GM13976 (cell line): Measurements from ENCODE around the gene CLEC16A.
A peak's percentile ranks its signal among the peaks of the same experiment; 100 is the strongest.

ENCODE experiments used
- DNase-seq: peaks from one replicate; pipeline ENCODE4 v3.0.0; 2012; ENCODE audit warnings: low spot score
- in situ Hi-C: fragments of 300-500 bp; cut with MboI; formaldehyde crosslinking; loops from one replicate; pipeline ENCODE4 v1.12.0; 2022; ENCODE audit warnings: low sequenced_read_pairs, mixed read lengths, inconsistent platforms; ENCODE audit not compliant: unreplicated experiment
- TF ChIP-seq, protein P1 (sequence below): IDR thresholded peaks from 2 replicates; pipeline ENCODE4 v1.5.1; 2012; ENCODE audit warnings: borderline replicate concordance, mild to moderate bottlenecking; ENCODE audit not compliant: insufficient read depth; ENCODE audit errors: extremely low read depth, missing control alignments, control extremely low read depth

Gene CLEC16A

DNA sequence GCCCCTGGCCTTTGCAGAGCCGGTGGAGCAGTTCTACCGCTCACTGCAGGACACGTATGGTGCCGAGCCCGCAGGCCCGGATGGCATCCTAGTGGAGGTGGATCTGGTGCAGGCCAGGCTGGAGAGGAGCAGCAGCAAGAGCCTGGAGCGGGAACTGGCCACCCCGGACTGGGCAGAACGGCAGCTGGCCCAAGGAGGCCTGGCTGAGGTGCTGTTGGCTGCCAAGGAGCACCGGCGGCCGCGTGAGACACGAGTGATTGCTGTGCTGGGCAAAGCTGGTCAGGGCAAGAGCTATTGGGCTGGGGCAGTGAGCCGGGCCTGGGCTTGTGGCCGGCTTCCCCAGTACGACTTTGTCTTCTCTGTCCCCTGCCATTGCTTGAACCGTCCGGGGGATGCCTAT, 37.9 kb upstream of the CLEC16A start:
- DNase-seq, result no peak
- TF ChIP-seq, protein P1, sequence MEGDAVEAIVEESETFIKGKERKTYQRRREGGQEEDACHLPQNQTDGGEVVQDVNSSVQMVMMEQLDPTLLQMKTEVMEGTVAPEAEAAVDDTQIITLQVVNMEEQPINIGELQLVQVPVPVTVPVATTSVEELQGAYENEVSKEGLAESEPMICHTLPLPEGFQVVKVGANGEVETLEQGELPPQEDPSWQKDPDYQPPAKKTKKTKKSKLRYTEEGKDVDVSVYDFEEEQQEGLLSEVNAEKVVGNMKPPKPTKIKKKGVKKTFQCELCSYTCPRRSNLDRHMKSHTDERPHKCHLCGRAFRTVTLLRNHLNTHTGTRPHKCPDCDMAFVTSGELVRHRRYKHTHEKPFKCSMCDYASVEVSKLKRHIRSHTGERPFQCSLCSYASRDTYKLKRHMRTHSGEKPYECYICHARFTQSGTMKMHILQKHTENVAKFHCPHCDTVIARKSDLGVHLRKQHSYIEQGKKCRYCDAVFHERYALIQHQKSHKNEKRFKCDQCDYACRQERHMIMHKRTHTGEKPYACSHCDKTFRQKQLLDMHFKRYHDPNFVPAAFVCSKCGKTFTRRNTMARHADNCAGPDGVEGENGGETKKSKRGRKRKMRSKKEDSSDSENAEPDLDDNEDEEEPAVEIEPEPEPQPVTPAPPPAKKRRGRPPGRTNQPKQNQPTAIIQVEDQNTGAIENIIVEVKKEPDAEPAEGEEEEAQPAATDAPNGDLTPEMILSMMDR, result no peak
- in situ Hi-C loops, result no loop called here

DNA sequence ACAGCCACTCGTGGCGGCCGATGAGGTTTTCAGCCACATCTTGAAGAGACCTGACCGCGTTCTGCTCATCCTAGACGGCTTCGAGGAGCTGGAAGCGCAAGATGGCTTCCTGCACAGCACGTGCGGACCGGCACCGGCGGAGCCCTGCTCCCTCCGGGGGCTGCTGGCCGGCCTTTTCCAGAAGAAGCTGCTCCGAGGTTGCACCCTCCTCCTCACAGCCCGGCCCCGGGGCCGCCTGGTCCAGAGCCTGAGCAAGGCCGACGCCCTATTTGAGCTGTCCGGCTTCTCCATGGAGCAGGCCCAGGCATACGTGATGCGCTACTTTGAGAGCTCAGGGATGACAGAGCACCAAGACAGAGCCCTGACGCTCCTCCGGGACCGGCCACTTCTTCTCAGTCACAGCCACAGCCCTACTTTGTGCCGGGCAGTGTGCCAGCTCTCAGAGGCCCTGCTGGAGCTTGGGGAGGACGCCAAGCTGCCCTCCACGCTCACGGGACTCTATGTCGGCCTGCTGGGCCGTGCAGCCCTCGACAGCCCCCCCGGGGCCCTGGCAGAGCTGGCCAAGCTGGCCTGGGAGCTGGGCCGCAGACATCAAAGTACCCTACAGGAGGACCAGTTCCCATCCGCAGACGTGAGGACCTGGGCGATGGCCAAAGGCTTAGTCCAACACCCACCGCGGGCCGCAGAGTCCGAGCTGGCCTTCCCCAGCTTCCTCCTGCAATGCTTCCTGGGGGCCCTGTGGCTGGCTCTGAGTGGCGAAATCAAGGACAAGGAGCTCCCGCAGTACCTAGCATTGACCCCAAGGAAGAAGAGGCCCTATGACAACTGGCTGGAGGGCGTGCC, 37.2 kb upstream of the CLEC16A start:
- in situ Hi-C loops, result no loop called here
- no peak for DNase-seq
- TF ChIP-seq, protein P1, result no peak

DNA sequence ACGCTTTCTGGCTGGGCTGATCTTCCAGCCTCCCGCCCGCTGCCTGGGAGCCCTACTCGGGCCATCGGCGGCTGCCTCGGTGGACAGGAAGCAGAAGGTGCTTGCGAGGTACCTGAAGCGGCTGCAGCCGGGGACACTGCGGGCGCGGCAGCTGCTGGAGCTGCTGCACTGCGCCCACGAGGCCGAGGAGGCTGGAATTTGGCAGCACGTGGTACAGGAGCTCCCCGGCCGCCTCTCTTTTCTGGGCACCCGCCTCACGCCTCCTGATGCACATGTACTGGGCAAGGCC, 36.7 kb upstream of the CLEC16A start:
- in situ Hi-C loops, result no loop called here

DNA sequence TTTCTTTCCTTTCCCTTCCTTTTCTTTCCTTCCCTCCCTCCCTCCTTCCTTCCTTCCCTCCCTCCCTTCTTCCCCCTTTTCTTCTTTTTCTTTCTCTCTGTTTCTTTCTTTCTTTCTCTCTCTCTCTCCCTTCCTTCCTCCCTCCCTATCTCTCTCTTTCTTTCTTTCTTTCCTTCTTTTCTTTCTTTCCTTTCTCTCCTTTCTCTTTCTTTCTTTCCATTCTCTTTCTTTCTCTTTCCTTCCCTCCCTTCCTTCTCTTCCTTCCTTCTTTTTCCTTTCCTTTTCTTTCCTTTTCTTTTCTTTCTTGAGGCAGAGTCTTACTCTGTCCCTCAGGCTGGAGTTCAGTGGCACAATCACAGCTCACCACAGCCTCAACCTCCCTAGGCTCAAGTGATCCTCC, 33.1 kb upstream of the CLEC16A start:
- in situ Hi-C loops, result loop anchor here (10.0 kb wide), 1 partner anchor 396 kb away; no protein-coding TSS in a partner anchor
- DNase-seq, result no peak
- TF ChIP-seq, protein P1, result no peak

More for the DNA sequence above, 36.7 kb upstream of the CLEC16A start:
- TF ChIP-seq, protein P1, result no peak
- DNase-seq, result no peak

DNA sequence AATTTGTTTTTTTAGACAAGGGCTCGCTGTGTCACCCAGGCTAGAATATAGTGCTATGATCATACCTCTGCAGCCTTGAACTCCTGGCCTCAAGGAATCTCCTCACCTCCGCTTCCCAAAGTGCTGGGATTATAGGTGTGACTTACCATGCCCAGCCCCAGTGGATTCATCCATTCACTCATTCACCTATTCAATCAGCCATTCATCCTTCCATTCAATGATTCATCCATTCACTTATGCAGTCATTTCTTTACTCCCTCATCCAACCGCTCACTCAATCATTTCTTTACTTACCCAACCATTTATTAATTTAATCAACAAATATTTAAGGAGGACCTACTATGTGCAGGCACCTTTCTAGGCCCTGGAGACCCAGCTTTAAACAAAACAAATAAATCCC, 27.8 kb upstream of the CLEC16A start:
- in situ Hi-C loops, result loop anchor here (10.0 kb wide), 1 partner anchor 402 kb away; no protein-coding TSS in a partner anchor
- TF ChIP-seq, protein P1, result no peak
- no peak for DNase-seq

DNA sequence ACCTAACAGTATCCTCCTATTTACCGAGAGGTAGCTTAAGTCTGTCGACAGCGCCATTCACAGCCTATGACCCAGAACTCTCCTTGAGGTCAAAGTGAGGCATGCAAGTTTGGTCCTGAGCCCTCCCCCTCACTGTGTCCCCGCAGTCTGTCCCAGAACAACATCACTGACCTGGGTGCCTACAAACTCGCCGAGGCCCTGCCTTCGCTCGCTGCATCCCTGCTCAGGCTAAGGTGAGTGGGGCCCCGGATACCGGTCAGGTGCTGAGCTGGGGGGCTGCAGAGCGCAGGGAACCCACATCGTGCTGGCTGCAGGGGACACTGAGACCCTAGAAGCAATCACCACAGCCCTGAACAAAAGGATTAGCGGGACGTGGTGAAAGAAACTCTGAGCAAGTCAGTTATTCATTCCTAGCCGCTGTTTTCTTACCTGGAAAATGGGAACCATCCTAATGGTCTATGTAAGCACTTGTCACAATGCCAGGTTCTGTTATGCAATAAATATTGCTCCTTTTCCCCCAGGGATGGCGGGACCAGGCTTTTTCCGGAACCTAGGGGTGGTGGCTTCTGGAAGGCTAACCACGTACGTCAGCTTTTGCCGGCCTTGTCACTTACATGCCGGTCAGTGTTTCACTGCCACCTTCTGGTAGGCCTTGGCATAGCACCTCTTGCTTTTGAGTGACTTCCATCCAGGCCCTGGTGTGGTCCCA, 25.9 kb upstream of the CLEC16A start:
- TF ChIP-seq, protein P1, result peak; percentile 93
- in situ Hi-C loops, result loop anchor here (10.0 kb wide), 1 partner anchor 404 kb away; no protein-coding TSS in a partner anchor
- DNase-seq, result peak; percentile 83
